ENCODE measurements around the gene MIA3. TPM values are rescaled to one million over a fixed set of nuclear protein-coding genes. Genes with fewer than 3 reads are reported as not detected.
A peak's percentile ranks its signal among the peaks of the same experiment; 100 is the strongest.

MIA3 gene
- polyA plus RNA-seq, 1 donor from 2014 or later = 61.3 TPM

DNA sequence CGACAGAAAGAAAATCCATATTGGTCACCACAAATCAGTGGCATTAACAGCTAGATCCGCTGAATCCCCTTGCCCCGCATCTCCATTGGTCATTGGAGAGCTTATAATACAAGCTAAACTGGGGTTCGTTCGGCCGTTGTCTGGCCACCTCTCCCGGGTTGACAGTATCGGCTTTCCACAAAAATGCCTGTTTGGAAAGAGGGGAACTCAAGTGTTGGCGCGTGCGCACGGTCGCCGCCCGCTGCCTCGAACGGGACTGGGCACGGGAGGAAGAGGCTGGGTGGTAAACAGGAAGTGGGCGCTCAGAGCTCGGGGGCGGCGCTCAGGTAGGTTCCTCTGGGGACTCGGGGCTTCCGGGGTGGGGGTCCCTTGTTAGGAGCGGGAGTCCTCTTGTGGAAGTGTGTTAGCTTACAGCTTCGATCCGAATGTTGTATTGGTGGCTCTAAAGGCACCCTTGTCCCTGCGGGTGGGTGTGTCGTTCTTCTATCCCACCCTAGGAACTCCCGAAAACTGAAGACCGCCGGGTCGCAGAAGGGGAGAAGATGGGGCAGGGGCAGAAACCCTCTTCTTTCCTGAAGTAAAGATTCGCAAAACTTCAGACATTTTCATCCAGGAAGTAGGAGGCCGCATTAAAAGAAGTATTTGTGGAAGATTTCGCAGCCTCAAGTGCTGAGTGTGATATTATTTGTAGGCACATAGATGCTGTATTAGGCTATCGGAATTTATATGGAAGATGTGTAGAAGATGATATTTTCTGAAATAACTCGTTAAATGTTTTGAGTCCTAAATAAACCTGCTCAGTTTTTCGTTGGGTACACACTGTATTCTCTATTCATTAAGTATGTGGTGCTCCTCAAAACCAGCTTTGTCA is 95.4 kb downstream of the MIA3 start:
- Mint-ChIP-seq H3K4me1 (peaks cover 23 to 30% (median 28%) of the 10 kb centered on the region in 3 donors), H3K27ac (peak overlapping the region; percentile 99 to 100 (median 99)), H3K27me3 (no peaks in the 10 kb centered on the region), H3K4me3 (peak overlapping the region; percentile 96 to 99 (median 98)), H3K9me3 (no peaks in the 10 kb centered on the region), H3K36me3 (no peaks in the 10 kb centered on the region)

DNA sequence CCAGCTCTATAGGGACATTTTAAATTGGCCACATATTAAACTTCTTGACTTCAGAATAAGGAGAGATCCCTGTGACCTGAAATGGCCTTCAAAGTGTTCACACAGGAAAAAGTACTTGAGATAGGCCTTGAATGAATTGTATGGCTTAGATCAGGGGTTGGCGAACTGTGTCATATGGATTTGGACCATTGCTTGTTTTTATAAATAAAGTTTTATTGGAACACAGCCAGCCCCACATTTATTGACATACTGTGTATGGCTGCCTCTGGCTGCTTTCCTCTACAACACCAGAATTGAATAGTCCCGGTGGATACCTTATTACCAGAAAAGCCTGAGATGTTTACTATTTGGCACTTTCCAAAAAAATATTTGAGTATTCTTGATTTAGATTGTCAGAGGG is 98.5 kb downstream of the MIA3 start:
- peak overlapping the region in 2 of 3 donors; percentile 29 to 46 for H3K27ac Mint-ChIP-seq
- no peaks in the 10 kb centered on the region for H3K27me3 Mint-ChIP-seq
- H3K9me3 Mint-ChIP-seq = no peaks in the 10 kb centered on the region

More for the DNA sequence above, 98.5 kb downstream of the MIA3 start:
- Mint-ChIP-seq H3K4me3 (peak overlapping the region in 1 of 4 donors; percentile 56), H3K4me1 (peaks cover 10 to 14% (median 13%) of the 10 kb centered on the region in 3 donors), H3K36me3 (peaks cover 4% of the 10 kb centered on the region)

Other genes starting within 250 kb of the MIA3 start
- gene HHIPL2, start 70.0 kb upstream of the MIA3 start, polyA plus RNA-seq = not detected
- 13.9 TPM for gene TAF1A, start 28.2 kb upstream of the MIA3 start, polyA plus RNA-seq
- gene AIDA, start 94.4 kb downstream of the MIA3 start, polyA plus RNA-seq = 67.1 TPM
- 13.6 TPM for gene BROX, start 94.5 kb downstream of the MIA3 start, polyA plus RNA-seq
- gene FAM177B, start 119.1 kb downstream of the MIA3 start, polyA plus RNA-seq = 30.0 TPM
- 5.4 TPM for gene DISP1, start 196.9 kb downstream of the MIA3 start, polyA plus RNA-seq